PC-3 (cell line): ENCODE data around the gene ATP10B.

Source experiments
- EZH2phosphoT487 ChIP-seq: fragments of 300-600 bp; sonication (generic); IDR thresholded peaks from 2 replicates; pipeline ENCODE4 v1.6.1; 2018; ENCODE audit warnings: mild to moderate bottlenecking, antibody characterized with exemption, low read length, borderline replicate concordance
- TF ChIP-seq, protein P1 (sequence below): fragments of 300-600 bp; sonication (generic); conservative IDR thresholded peaks from 2 replicates; pipeline ENCODE4 v1.5.1; 2017; ENCODE audit warnings: antibody characterized with exemption, low read depth, mild to moderate bottlenecking, low read length

GRCh38 chr5:160619381-160619780 is 232.6 kb downstream of the ATP10B start:
- no peak for TF ChIP-seq EZH2phosphoT487
- TF ChIP-seq, protein P1, sequence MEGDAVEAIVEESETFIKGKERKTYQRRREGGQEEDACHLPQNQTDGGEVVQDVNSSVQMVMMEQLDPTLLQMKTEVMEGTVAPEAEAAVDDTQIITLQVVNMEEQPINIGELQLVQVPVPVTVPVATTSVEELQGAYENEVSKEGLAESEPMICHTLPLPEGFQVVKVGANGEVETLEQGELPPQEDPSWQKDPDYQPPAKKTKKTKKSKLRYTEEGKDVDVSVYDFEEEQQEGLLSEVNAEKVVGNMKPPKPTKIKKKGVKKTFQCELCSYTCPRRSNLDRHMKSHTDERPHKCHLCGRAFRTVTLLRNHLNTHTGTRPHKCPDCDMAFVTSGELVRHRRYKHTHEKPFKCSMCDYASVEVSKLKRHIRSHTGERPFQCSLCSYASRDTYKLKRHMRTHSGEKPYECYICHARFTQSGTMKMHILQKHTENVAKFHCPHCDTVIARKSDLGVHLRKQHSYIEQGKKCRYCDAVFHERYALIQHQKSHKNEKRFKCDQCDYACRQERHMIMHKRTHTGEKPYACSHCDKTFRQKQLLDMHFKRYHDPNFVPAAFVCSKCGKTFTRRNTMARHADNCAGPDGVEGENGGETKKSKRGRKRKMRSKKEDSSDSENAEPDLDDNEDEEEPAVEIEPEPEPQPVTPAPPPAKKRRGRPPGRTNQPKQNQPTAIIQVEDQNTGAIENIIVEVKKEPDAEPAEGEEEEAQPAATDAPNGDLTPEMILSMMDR = no peak
